Fibroblast of lung (primary cell): ENCODE measurements around the gene DIP2C.

Experiments
- CTCF ChIP-seq, 2 donors: IDR thresholded peaks in 1 of 2; conservative IDR thresholded peaks in 1 of 2; 1 replicate in 1 of 2; 2 replicates in 1 of 2; pipeline ENCODE4 v1.5.1; 2011 to 2012; ENCODE audit warnings: low read length in 2 of 2, control low read depth in 1 of 2, inconsistent platforms in 1 of 2, low read depth in 1 of 2, mild to moderate bottlenecking in 1 of 2
- EZH2 ChIP-seq: IDR thresholded peaks from 2 replicates; pipeline ENCODE4 v1.5.1; 2012; ENCODE audit warnings: low read length, control low read depth, mild to moderate bottlenecking; ENCODE audit errors: missing control alignments

DNA sequence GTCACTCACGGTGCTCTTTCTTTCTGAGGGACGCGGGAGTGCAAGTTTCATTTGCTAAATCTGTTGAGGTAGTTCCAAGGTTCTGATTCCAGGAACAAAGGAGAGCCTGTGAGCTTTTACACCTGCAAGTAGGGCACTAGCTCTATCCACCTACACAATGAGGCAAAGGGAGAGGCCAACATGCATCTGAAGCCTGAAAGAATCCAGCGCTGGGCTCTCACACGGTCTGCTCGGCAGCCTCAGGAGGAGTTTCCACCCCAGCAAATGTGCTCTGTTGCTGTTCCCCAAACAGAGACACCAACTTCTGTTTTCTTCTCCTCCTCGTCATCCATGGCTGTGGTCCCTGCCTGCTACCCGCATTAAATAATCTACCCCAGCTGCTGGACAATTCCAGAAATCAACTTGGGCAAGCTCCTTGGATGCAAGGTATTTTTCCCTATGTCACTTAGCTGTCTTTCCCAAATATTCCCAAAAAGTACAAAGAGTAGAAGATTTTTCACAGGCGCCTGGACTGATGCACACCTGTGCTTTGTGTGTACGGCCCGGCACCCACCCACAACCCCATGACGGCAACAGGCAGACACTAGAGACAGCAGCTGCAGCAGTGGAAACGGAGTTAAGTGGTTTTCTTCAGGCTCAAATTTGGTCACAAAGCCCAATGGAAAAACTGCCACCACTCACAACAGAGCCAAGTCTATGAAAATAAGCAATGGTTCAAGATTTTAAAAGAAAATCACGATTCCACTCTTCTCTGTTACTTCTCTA, 377.4 kb downstream of the DIP2C start:
- TF ChIP-seq CTCF (conservative IDR thresholded peaks at IDR 0.05 in 1 of 2, IDR thresholded peaks at IDR 0.05 in 1 of 2; ENCODE audit: low read depth in 1 of 2, low read length in 2 of 2) (no peak), EZH2 (no peak)
